A549 (cell line): ENCODE results near the gene CARD11.
A peak's percentile ranks its signal among the peaks of the same experiment; 100 is the strongest.

Experiments used
- CHD2 ChIP-seq: fragments of 150-350 bp; IDR thresholded peaks from 2 replicates; pipeline ENCODE4 v1.6.1; 2014; ENCODE audit warnings: low read length; ENCODE audit not compliant: partially characterized antibody
- E2F6 ChIP-seq: IDR thresholded peaks from 2 replicates; pipeline ENCODE4 v1.6.1; 2012; ENCODE audit warnings: low read depth, borderline replicate concordance
- ESRRA ChIP-seq: fragments of 150-350 bp; IDR thresholded peaks from 2 replicates; pipeline ENCODE4 v1.6.1; 2014; ENCODE audit warnings: mild to moderate bottlenecking, low read length, borderline replicate concordance
- MAFK ChIP-seq: fragments of 450-650 bp; IDR thresholded peaks from 2 replicates; pipeline ENCODE4 v1.6.1; 2014; ENCODE audit not compliant: partially characterized antibody
- MAZ ChIP-seq: fragments of 150-350 bp; IDR thresholded peaks from 2 replicates; pipeline ENCODE4 v1.6.1; 2014; ENCODE audit warnings: antibody characterized with exemption, low read depth, low read length, borderline replicate concordance
- POLR2A ChIP-seq: IDR thresholded peaks from 2 replicates; pipeline ENCODE4 v1.6.1; 2012; ENCODE audit warnings: mild to moderate bottlenecking, low read length
- SMC3 ChIP-seq: fragments of >200 bp; sonication (Bioruptor Twin); formaldehyde crosslinking; IDR thresholded peaks from 3 replicates; pipeline ENCODE4 v1.6.1; 2018; ENCODE audit warnings: inconsistent platforms
- TF ChIP-seq, protein P1 (sequence below): fragments of >200 bp; sonication (Bioruptor Twin); formaldehyde crosslinking; IDR thresholded peaks from 3 replicates; pipeline ENCODE4 v1.5.1; 2016

GRCh38 chr7:2964208-2964607 is 79.5 kb downstream of the CARD11 start:
- TF ChIP-seq, protein P1, sequence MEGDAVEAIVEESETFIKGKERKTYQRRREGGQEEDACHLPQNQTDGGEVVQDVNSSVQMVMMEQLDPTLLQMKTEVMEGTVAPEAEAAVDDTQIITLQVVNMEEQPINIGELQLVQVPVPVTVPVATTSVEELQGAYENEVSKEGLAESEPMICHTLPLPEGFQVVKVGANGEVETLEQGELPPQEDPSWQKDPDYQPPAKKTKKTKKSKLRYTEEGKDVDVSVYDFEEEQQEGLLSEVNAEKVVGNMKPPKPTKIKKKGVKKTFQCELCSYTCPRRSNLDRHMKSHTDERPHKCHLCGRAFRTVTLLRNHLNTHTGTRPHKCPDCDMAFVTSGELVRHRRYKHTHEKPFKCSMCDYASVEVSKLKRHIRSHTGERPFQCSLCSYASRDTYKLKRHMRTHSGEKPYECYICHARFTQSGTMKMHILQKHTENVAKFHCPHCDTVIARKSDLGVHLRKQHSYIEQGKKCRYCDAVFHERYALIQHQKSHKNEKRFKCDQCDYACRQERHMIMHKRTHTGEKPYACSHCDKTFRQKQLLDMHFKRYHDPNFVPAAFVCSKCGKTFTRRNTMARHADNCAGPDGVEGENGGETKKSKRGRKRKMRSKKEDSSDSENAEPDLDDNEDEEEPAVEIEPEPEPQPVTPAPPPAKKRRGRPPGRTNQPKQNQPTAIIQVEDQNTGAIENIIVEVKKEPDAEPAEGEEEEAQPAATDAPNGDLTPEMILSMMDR, result no peak
- TF ChIP-seq ESRRA (no peak), MAFK (peak; percentile 22), CHD2 (no peak), POLR2A (no peak), MAZ (no peak), E2F6 (no peak), SMC3 (no peak)
